ENCODE measurements around the gene CIDEA.
"Not testable (repeated sequence)": the region's sequence is repeated elsewhere in the genome, so short reads cannot be mapped to it uniquely, and the experiment has no call there.

The CIDEA gene

DNA sequence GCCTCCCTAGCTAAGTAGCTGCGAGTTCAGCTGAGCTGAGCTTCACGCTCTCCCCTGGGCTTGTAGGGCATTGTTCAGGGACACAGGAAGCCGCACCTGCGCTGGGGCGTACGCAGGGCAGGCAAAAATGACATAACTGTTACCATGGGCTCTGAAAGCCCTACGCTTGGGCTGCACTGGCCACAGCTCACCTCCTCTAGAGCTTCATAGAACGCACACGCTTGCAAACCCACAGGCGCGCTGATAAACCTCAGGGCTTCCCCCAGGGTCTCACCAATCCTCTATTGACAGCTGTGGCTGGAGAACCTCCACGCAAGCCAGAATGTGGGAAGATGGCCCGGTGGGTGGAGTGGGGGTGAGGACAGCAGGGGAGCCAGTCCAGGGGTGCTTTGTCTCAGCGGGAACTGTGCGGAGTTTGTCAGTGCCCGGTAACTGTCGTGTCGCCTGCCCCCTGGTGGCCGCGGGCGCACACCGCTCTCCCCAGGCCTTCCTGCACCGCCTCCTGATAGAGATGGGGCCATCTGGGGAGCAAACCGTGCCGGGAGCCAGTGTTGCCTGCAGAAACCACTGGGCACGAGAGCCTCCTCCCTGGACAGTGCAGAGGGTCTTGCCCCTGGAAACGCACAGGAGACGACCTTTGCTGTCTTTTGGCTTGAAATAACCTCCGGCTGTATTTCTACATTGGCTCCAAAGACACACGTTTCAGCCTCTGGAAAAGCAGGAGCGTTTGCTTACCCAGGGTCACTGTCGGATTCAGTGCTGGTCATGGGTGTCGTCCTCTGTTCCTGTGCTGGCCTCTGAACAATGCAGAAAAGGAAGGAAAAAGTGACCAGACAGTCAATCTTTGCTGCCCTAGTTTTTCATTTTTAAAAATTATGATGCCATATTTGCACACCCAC is 17.0 kb upstream of the CIDEA start:
- DNase-seq, result peak; percentile 86
- in situ Hi-C loops (cut with MboI; ENCODE audit: low pct_unique_long_range_greater_than_20kb, low sequenced_read_pairs), result loop anchor here (10.0 kb wide), 1 partner anchor 142 kb away; the partner anchor contains the start of gene ANKRD62

DNA sequence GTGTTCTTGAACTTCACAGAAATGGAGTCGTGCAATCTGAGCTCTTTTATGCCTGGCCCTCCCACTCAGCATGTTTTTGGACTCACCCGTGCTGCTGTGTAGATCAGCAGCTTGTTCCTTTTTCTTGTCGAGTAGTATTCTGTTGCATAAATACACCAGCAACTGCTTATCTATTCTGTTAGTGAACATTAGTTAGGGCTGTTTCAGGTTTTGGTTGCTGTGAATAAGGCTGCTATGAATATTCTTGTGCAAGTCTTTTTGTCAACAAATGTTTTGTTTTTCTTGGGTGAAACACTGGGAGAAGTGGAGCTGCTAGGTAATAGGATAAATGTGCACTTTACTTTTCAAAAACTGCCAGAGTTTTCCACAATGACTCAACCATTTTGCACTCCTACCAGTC is 15.3 kb upstream of the CIDEA start:
- in situ Hi-C loops (cut with MboI; ENCODE audit: low pct_unique_long_range_greater_than_20kb, low sequenced_read_pairs), result loop anchor here (10.0 kb wide), 1 partner anchor 144 kb away; the partner anchor contains the start of gene ANKRD62
- no peak for DNase-seq

DNA sequence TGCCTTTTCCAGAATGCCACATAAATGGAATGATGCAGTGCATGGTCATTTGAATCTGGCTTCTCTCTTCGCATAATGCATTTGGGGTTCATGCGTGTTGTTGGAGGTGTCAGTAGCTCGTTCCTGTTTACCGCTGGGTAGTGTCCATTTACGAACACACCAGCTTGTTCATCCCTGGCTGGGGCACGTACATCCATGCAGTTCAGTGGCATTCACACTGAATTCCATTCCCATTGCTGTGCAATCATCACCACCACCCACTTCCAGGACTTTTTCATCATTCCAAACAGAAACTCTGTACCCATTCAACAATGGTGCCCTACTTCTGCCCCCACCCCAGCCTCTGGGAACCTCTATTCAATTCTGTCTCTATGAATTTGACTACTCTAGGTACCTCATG is 14.7 kb upstream of the CIDEA start:
- no peak for DNase-seq
- in situ Hi-C loops (cut with MboI; ENCODE audit: low pct_unique_long_range_greater_than_20kb, low sequenced_read_pairs), result loop anchor here (10.0 kb wide), 1 partner anchor 145 kb away; the partner anchor contains the start of gene ANKRD62

DNA sequence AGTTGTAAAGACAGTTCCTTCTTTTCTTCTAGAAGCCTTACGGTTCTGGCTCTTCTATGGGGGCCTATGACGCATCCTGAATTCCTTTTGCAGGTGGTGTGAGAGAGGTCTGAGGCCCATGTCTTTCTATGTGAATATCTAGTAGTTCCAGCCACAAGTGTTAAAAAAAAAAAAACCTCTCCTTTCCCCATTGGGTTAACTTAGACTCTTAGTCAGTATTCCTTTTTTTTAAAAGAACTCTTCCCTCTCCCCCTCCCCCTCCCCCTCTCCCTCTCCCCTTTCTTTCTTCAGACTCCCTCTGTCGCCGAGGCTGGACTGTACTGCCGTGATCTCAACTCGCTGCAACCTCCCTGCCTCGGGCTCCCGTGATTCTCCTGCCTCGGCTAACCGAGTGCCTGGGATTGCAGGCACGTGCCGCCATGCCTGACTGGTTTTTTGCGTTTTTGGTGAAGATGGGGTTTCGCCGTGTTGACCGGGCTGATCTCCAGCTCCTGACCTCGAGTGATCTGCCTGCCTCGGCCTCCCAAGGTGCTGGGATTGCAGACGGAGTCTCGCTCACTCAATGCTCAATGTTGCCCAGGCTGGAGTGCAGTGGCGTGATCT is 11.4 kb upstream of the CIDEA start:
- in situ Hi-C loops (cut with MboI; ENCODE audit: low pct_unique_long_range_greater_than_20kb, low sequenced_read_pairs), result no loop called here
- no peak for DNase-seq

DNA sequence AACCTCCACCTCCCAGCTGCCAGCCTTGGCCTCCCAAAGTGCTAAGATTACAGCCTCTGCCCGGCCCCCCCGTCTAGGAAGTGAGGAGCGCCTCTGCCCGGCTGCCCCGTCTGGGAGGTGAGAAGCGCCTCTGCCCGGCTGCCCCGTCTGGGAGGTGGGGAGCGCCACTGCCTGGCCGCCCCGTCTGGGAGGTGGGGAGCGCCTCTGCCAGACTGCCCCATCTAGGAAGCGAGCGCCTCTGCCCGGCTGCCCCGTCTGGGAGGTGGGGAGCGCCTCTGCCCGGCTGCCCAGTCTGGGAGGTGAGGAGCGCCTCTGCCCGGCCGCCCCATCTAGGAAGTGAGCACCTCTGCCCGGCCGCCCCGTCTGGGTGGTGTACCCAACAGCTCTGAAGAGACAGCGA is 10.9 kb upstream of the CIDEA start:
- in situ Hi-C loops (cut with MboI; ENCODE audit: low pct_unique_long_range_greater_than_20kb, low sequenced_read_pairs); DNase-seq: not testable (repeated sequence)

DNA sequence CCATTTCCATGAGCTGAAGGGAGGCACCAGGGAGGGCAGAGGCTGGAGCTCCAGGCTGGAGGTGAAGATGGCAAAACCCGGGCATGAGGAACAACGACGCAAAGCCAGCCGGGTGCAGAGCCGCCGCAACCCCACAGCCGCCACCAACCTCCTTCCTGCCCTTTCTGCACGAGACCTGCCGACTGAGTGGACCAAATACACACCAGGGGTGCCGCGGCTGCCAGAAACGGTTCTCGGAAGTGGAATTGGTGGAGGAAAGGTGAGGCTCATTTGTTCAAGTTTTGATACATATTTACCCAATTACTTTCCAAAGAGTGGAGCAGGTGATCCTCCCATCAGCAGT is 8.4 kb upstream of the CIDEA start:
- in situ Hi-C loops (cut with MboI; ENCODE audit: low pct_unique_long_range_greater_than_20kb, low sequenced_read_pairs), result no loop called here

DNA sequence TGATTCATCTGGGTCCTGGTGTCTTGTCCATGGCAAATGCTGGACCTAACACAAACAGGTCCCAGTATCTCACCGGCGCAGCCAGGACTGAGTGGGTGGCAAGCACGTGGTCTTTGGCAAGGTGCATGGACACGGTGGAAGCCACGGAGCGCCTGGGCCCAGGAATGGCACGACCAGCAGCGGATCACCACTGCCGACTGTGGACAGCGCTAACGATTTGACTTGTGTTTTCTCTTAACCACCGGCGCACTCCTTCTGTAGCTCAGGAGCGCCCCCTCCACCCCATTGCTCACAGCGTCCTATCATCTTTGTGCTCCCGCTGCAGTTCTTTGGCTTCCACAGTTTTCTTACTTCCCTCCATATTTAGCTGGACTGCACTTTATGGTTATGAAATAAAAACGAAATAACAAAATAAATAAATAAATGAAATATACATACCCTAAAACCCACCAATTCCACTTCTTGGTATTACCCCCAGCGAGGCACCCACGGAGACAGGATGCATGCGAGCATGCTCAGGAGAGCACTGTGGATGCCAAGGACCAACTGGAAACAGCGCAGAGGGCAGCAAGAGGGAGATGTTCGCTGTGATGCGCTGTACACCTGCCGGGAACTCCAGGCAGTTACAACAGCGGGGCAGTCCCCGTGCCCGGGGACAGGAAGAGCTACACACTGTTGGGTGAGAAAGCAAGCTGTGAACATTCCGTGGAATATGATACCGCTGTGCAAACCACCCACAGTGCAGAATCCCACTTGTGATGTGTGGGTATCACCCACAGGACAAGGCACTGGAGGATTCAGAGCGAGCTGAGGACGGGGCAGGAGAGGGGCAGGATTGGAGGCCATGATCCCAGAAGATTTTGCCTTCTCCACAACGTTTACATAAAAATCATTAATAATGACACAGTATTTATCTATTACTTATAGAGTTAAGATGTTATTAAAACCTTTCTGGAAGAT is 7.0 kb upstream of the CIDEA start:
- in situ Hi-C loops (cut with MboI; ENCODE audit: low pct_unique_long_range_greater_than_20kb, low sequenced_read_pairs), result no loop called here

More for the DNA sequence above, 8.4 kb upstream of the CIDEA start:
- no peak for DNase-seq

DNA sequence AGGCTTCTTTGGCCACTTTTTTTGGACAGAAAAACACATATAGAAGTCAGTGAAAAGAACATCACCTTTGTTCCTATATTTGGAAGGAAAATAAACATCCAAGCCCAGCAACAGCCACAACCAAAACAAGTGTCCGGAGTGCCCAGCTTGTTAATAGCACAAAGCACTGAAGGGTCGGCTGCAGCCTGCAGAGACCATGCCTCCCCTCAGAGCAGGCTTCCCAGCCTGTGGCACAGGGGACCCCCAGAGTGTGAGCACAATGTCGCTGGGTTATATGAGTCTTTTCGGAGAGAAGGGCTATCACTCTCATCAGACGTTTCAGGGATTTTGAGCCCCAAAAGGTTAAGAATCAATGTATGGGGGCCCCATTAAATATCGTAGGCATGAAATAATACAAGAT is 6.2 kb upstream of the CIDEA start:
- in situ Hi-C loops (cut with MboI; ENCODE audit: low pct_unique_long_range_greater_than_20kb, low sequenced_read_pairs), result no loop called here
- no peak for DNase-seq

More for the DNA sequence above, 7.0 kb upstream of the CIDEA start:
- peak; percentile 68 for DNase-seq

DNA sequence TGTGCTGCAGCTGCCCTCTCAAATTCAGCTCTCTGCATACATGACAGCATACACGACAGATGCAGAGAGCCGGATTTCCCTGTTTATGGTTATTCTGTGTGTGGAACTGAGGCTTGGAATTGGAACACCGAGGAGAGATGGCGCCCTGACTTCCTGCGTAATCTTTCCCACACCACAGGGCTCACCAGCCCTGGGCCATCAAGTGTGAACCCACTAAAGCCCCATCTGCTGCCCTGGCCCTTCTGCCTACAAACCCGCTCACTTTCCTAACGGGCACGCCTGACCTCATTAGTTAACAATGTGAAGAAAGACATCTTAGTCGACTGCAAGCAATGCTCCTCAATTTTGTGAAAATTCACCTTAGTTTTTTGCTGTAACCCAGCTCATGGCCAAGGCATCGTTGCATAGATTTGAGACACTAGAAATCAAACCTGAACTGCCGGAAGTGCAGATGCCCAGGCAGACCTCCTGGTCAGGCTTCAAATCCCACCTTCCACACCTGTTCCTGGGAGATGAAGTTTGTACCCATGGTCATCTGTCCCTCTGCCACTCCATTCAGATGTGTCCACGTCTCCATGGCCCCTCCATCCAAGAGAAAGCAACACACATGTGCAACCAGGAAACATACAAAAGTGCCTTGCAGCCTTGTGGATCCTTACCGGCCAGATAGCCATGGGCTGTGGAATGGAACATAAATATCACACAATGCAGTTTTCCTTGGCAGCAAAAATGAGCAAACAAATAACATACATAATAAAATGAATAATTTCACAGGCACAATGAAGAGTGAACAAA is 5.0 kb upstream of the CIDEA start:
- in situ Hi-C loops (cut with MboI; ENCODE audit: low pct_unique_long_range_greater_than_20kb, low sequenced_read_pairs), result no loop called here
- DNase-seq, result no peak

DNA sequence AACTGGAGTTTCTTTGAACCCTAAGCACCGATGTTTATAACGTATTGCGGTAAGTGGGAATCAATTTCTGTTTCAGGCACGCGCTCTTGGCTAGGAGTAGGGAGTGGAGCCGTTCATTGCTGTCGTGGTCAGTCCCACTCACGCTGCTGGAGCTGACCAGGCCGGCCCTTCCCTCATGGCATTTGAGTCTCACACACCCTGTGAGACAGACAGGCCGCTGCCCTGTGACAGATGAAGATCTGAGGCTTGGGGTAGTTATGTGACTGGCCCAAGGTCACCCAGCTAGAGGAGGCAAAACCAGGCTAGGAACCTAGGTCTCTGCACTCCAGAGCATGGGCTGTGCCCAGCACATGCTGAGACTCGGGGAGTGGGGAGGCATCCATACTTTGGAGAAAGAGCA is 2.9 kb upstream of the CIDEA start:
- in situ Hi-C loops (cut with MboI; ENCODE audit: low pct_unique_long_range_greater_than_20kb, low sequenced_read_pairs), result loop anchor here (25.0 kb wide), 1 partner anchor 111 kb away; no protein-coding TSS in a partner anchor
- DNase-seq, result no peak

DNA sequence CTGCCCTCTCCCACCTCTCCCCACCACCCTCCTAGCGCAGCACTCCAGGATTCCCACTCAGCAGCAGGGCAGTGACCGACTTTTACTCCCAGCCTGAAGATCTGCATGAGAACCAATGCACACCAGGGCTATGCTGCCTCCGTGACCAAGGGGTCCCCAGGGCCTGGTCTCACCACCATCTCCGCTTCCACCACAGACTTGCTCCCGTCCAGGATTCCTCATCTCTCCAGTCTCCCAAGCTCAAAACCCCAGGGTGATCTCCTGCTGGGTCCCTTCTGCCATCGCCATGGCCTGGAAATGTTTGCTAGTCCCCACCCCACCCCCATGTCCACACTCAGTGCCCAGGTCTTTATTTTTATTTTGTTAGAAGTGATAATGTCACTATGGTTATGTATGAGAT is 2.1 kb upstream of the CIDEA start:
- DNase-seq, result no peak
- in situ Hi-C loops (cut with MboI; ENCODE audit: low pct_unique_long_range_greater_than_20kb, low sequenced_read_pairs), result loop anchor here (25.0 kb wide), 1 partner anchor 110 kb away; no protein-coding TSS in a partner anchor

DNA sequence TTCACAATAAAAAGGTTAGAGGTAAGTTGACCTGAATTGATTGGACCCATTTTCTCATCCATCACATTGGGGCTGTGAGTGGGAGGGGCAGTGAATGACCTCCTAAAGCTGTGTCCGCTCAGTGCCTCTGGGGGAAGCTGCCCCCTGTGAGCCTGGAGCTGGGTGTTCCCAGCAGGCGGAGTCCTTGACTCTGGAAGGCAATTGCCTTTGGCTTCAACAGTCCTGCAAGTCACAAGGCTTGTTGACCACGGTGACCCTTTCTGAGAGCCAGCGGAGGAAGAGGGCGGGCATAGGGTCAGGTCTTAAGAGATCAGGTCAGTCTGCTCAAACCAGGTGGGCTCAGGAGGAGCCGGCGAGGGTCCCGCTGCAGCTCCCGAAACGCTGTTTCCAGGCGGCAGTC is 1.1 kb upstream of the CIDEA start:
- no peak for DNase-seq
- in situ Hi-C loops (cut with MboI; ENCODE audit: low pct_unique_long_range_greater_than_20kb, low sequenced_read_pairs), result loop anchor here (25.0 kb wide), 1 partner anchor 109 kb away; no protein-coding TSS in a partner anchor

DNA sequence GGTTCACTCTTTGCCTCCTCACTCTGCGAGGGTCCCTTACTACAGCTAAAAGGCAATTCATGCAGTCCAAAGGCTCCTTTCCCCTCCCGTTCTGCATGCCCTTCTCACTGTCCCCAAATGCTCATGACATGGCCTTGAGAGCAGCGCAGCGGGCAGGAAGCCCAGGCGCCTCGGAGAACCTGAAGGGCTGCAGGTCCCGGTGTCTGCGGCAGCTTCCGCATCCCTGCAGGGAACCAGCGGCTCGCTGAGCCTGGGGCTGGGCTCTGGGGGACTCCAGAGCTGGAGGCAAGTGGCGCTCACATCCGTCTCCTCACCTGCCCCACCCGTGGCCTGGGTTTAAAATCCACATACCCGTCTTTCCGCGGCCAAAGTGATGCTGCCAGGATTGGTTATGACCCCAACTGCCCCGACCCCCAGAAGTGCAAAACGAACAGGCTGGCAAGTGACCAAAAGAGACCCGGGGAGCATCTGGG is 462 bp upstream of the CIDEA start:
- DNase-seq, result peak; percentile 18
- in situ Hi-C loops (cut with MboI; ENCODE audit: low pct_unique_long_range_greater_than_20kb, low sequenced_read_pairs), result loop anchor here (25.0 kb wide), 1 partner anchor 109 kb away; no protein-coding TSS in a partner anchor

DNA sequence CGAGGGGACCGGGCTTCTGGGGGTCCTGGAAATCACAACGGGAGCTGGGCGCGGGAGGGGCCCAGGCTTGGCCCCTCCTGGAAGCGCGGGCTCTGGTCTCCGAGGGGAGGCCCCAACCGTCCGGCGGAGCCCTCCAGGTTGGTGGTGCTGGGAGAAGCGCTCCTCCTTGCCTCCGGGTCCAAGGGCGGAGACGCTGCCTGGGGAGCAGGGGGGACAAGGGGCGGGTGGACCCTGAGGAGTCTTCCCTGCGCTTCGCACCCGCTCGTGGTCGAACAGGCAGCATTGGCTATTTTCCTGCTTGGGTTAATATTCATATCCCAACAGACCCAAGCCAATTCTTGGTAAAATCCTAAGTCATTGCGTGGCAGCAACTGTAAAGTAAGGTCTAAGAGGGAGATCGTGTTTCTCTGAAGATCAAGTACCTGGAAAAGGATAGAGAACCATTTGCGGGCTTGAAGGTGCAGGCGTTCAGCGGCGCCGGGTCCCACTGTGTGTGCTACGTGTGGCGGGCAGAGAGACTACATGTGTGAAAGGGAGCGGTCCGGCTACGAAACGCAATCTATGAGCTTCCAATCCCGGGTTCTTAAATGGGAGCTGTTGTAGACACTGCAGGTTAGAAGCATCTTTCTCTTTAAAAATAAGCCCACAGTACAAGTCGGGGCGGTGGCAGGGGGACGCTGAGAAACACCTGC is 805 bp downstream of the CIDEA start:
- no peak for DNase-seq
- in situ Hi-C loops (cut with MboI; ENCODE audit: low pct_unique_long_range_greater_than_20kb, low sequenced_read_pairs), result loop anchor here (25.0 kb wide), 1 partner anchor 107 kb away; no protein-coding TSS in a partner anchor

DNA sequence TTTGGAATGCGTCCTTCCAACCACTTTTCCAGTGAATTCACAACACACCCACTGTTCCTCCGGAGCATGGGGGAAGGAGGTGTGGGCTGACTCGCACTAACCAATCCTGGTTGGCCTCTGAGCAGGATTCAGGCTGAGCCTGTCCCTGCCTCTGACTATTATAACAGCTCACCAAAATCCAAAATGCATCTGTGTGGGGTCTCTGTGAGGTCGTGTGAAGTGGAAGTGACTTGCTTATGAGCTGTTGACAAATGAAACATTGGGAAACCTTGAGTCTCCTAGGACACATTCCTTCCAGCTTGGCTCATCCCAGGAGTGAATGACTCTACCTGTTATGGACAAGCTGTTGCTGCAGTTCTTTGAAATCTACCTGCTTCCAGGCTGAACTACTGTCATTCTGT is 1.5 kb downstream of the CIDEA start:
- in situ Hi-C loops (cut with MboI; ENCODE audit: low pct_unique_long_range_greater_than_20kb, low sequenced_read_pairs), result loop anchor here (25.0 kb wide), 1 partner anchor 107 kb away; no protein-coding TSS in a partner anchor
- DNase-seq, result no peak

DNA sequence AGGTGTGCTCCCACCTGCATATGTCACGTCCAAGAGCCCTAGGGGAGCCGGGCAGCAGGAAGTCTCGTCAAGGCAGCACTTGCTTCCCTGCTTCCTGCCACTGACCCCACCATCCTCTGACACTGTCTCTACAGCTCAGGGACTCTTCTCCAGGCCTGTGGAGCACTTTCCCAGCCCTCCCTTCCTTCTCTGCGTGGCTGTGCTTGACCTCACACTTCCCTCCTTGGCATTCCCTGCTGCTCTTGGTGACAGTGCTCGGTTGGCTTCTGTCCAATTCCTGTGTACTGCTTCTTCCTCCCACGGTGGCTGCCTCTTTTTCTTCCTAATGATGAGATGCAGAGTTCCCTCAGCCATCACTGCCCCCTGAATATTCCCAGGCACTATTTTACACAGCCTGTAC is 2.8 kb downstream of the CIDEA start:
- DNase-seq, result peak; percentile 16
- in situ Hi-C loops (cut with MboI; ENCODE audit: low pct_unique_long_range_greater_than_20kb, low sequenced_read_pairs), result loop anchor here (25.0 kb wide), 1 partner anchor 105 kb away; no protein-coding TSS in a partner anchor

DNA sequence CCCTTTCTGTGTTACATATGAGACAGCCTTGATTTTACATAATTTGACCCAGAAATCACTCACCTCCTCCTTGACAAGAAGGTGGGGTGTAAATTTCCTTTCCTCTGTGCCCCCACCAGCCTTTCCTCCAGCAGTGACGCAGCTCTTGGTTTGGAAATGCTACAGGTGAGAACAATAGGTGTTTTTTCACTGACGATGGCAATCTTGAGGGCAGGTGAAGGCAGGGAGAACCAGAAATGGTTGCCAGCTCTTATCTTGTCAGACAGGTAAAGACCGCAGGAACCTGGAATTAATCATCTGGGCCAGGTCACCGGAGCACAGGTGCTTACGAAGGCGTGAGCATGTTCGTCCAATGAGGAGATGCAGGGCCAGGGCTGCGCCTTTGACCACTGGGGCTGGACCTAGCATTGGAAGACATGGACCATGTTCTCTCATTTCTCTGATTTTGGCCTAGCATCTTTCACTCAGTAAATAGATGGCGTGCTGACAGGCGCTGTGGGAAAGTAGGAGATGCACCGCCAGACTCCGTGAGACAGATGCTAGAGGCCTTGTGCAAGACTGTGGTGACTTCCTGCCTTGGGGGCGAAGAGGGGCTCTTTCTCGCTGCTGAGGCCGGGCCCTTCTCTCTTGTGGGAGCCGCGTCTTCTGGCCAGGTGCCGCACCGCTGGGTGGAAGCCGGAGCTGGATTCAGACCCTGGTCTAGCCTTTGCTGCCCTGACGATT is 4.0 kb downstream of the CIDEA start:
- no peak for DNase-seq
- in situ Hi-C loops (cut with MboI; ENCODE audit: low pct_unique_long_range_greater_than_20kb, low sequenced_read_pairs), result loop anchor here (25.0 kb wide), 1 partner anchor 104 kb away; no protein-coding TSS in a partner anchor

All from KBM-7 (cell line).